ENCODE data around the gene OSBPL3. TPM values are rescaled to one million over a fixed set of nuclear protein-coding genes. Genes with fewer than 3 reads are reported as not detected.

The OSBPL3 gene
- total RNA-seq, 1 donor from 2014 or later = 9.8 TPM

DNA sequence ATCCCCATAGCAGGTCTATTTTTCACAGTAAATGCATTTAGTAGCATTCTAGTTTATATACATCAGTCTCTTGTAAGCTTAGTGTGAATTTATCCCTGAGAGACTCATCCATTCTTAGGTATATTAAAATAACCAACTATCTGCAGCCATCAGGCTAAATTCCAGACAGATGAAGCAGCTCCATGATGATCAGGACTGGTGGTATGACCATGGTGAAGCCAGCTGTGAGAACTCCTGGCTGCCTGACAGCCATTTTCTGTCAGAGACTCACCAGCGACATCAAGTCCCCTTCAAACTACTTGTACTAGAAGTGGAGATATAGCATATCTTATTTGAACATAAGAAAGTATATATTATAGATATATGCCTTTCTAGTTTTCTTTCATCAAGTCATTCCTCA is 152.4 kb downstream of the OSBPL3 start:
- peaks cover 31% of the 10 kb centered on the region for H3K27me3 Mint-ChIP-seq (ENCODE audit: low read depth)
- TF ChIP-seq, protein P1, sequence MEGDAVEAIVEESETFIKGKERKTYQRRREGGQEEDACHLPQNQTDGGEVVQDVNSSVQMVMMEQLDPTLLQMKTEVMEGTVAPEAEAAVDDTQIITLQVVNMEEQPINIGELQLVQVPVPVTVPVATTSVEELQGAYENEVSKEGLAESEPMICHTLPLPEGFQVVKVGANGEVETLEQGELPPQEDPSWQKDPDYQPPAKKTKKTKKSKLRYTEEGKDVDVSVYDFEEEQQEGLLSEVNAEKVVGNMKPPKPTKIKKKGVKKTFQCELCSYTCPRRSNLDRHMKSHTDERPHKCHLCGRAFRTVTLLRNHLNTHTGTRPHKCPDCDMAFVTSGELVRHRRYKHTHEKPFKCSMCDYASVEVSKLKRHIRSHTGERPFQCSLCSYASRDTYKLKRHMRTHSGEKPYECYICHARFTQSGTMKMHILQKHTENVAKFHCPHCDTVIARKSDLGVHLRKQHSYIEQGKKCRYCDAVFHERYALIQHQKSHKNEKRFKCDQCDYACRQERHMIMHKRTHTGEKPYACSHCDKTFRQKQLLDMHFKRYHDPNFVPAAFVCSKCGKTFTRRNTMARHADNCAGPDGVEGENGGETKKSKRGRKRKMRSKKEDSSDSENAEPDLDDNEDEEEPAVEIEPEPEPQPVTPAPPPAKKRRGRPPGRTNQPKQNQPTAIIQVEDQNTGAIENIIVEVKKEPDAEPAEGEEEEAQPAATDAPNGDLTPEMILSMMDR (IDR thresholded peaks at IDR 0.05; ENCODE audit: unreplicated experiment) = no peak
- no peak overlapping the region for H3K4me3 Mint-ChIP-seq
- H3K9me3 Mint-ChIP-seq = no peaks in the 10 kb centered on the region
- H3K27ac Mint-ChIP-seq = no peak overlapping the region
- no peak for DNase-seq (ENCODE audit: low spot score in 2 of 2, unreplicated experiment in 2 of 2)
- peaks cover 40% of the 10 kb centered on the region for H3K4me1 Mint-ChIP-seq
- H3K36me3 Mint-ChIP-seq = no peaks in the 10 kb centered on the region

DNA sequence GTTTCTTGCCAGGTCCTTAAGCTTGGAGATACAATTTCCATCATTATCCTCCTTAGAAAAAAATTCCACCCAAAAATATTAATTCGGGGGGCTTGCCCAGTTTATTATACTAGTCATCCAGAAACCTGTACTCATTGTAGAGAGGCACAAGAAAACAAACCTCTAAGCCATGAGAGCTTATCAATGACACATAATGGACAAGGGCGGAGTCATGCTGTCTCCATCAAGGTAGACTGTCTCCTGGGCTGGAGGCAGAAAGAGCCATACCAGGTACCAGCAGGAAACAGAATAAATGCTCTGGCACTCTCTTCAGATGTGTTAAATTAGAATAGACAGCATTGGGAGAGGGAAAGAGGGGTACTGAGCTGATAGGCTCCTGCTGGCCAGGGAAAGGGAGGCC is 153.0 kb downstream of the OSBPL3 start:
- Mint-ChIP-seq H3K4me3 (no peak overlapping the region), H3K36me3 (no peaks in the 10 kb centered on the region), H3K27me3 (ENCODE audit: low read depth) (peaks cover 29% of the 10 kb centered on the region), H3K4me1 (peaks cover 40% of the 10 kb centered on the region), H3K27ac (no peak overlapping the region), H3K9me3 (no peaks in the 10 kb centered on the region)
- no peak for DNase-seq (ENCODE audit: low spot score in 2 of 2, unreplicated experiment in 2 of 2)
- TF ChIP-seq, protein P1 (IDR thresholded peaks at IDR 0.05; ENCODE audit: unreplicated experiment) = no peak

DNA sequence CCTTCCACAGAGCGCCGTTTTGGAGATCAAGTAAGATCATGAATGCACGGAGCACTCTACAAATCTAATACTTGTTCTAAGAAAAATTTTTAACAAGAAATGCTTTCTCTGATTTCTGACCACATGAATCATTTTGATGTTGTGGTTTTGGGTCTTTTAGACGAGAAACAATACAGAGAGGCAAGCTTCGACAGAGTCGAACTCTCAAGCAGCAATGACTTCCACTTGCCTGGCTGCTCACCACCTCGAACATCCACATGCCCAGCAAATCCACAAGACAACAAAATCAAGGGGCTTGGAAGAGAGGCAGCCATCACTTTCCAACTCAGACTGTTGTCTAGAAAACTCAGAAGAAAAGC is 153.3 kb downstream of the OSBPL3 start:
- DNase-seq (ENCODE audit: low spot score in 2 of 2, unreplicated experiment in 2 of 2) = no peak
- no peaks in the 10 kb centered on the region for H3K9me3 Mint-ChIP-seq
- H3K4me3 Mint-ChIP-seq = no peak overlapping the region
- H3K27ac Mint-ChIP-seq = no peak overlapping the region
- no peaks in the 10 kb centered on the region for H3K36me3 Mint-ChIP-seq
- TF ChIP-seq, protein P1 (IDR thresholded peaks at IDR 0.05; ENCODE audit: unreplicated experiment) = no peak
- peaks cover 40% of the 10 kb centered on the region for H3K4me1 Mint-ChIP-seq
- peaks cover 29% of the 10 kb centered on the region for H3K27me3 Mint-ChIP-seq (ENCODE audit: low read depth)

DNA sequence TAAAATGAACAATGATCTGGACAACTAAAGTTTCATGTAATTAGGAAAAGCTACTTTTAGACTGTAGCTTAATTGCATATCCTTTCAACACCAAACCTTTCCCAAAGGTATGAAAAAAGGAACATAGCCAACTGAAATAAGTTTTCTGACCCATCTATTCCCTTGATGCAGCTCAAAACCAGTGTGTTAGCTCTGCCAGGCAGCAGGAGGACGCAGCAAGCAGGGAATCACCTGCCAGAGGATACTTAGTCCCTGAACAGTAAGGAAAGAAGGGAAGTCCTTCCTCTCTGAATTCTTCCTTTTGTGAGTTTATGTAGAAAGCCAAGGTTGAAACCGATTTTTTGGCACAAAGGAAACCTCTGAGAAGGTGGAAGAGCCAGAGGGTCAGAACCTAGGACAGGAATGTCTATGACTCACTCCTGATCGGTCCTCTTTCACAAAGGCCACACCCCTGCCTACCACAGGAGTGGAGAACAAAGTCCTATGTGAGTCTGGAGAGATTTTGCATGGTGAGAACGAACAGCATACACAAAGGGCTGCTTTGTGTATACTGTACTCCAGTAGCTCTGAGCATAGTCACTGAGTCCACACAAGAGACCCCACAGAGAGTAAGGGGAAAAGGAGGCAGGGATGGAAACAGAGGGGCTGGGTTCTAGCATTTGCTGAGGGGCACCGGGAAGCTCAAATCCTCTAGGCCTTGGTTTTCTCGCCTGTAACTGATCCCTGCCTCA is 153.9 kb downstream of the OSBPL3 start:
- peak overlapping the region; percentile 5 for H3K27ac Mint-ChIP-seq

DNA sequence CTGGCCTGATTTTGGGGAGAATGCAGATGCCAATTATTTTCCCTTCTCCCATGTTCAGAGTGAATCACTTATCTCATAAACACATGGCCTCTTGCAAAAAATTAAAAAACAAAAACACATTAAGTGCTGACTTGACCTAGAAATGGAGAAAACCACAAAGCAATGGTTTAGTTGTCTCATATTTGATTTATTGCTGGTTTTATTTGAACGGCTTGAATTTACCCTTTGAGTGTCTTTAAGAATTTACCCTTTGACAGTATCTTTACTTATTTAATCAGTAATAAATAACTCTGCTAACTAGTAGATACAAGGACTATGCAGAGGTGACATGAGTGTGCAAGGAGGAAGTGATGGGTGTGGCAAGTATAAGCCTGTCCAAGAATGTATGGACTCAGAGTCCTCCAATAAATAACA is 154.6 kb downstream of the OSBPL3 start:
- no peak for DNase-seq (ENCODE audit: low spot score in 2 of 2, unreplicated experiment in 2 of 2)
- no peak overlapping the region for H3K4me3 Mint-ChIP-seq
- no peaks in the 10 kb centered on the region for H3K36me3 Mint-ChIP-seq
- peaks cover 22% of the 10 kb centered on the region for H3K27me3 Mint-ChIP-seq (ENCODE audit: low read depth)
- H3K4me1 Mint-ChIP-seq = peaks cover 44% of the 10 kb centered on the region
- TF ChIP-seq, protein P1 (IDR thresholded peaks at IDR 0.05; ENCODE audit: unreplicated experiment) = no peak
- H3K27ac Mint-ChIP-seq = no peak overlapping the region
- H3K9me3 Mint-ChIP-seq = no peaks in the 10 kb centered on the region

More for the DNA sequence above, 153.9 kb downstream of the OSBPL3 start:
- TF ChIP-seq, protein P1 (IDR thresholded peaks at IDR 0.05; ENCODE audit: unreplicated experiment) = no peak
- Mint-ChIP-seq H3K4me1 (peaks cover 42% of the 10 kb centered on the region), H3K36me3 (no peaks in the 10 kb centered on the region), H3K27me3 (ENCODE audit: low read depth) (peaks cover 27% of the 10 kb centered on the region), H3K4me3 (no peak overlapping the region), H3K9me3 (no peaks in the 10 kb centered on the region)
- no peak for DNase-seq (ENCODE audit: low spot score in 2 of 2, unreplicated experiment in 2 of 2)
